Thyroid gland (tissue), 4 donors: ENCODE results near the gene AFAP1L1.

ENCODE experiments used
- CTCF ChIP-seq, 6 experiments: fragments of 200-600 bp in 3 of 6; fragments of 450-650 bp in 3 of 6; sonication (generic) in 3 of 6; IDR thresholded peaks; one replicate each; pipeline ENCODE4 v1.5.1; 2016 to 2019; ENCODE audit warnings: antibody characterized with exemption in 6 of 6, mild to moderate bottlenecking in 2 of 6, inconsistent platforms in 1 of 6, moderate library complexity in 1 of 6
- POLR2A ChIP-seq, 2 donors: fragments of 450-650 bp; IDR thresholded peaks; one replicate each; pipeline ENCODE4 v1.6.1; 2017; ENCODE audit warnings: antibody characterized with exemption in 2 of 2, mild to moderate bottlenecking in 2 of 2, moderate library complexity in 1 of 2

- no peak for TF ChIP-seq CTCF (IDR thresholded peaks at IDR 0.05)
- TF ChIP-seq POLR2A (IDR thresholded peaks at IDR 0.05) = no peak
Measured at GRCh38 chr5:149273950-149274349, 2.3 kb downstream of the AFAP1L1 start.
